ENCODE data around the gene CRIM1. TPM values are rescaled to one million over a fixed set of nuclear protein-coding genes. Genes with fewer than 3 reads are reported as not detected.

Gene CRIM1
- total RNA-seq, 4 donors from 2014 or later: 140 to 429 (median 201) TPM

- Histone ChIP-seq H3K27ac (replicated peaks in 1 of 4) (no peak overlapping the region), H3K9me3 (no peaks in the 10 kb centered on the region), H3K36me3 (peaks cover 0 to 20% (median 5%) of the 10 kb centered on the region in 4 donors), H3K27me3 (no peaks in the 10 kb centered on the region), H3K4me1 (peaks cover 20 to 52% (median 51%) of the 10 kb centered on the region in 4 donors), H3K4me3 (no peak overlapping the region)
- WGBS: 50% methylated on average over 2 of the region's 2 CpGs
- DNase-seq (ENCODE audit: extremely low spot score): no peak
- no peak for TF ChIP-seq POLR2AphosphoS5 (IDR thresholded peaks at IDR 0.05)
- no peak for TF ChIP-seq POLR2A (IDR thresholded peaks at IDR 0.05; ENCODE audit: low read depth)
- TF ChIP-seq EP300 (IDR thresholded peaks at IDR 0.05): no peak
- no peak for TF ChIP-seq CTCF (IDR thresholded peaks at IDR 0.05)
- intact Hi-C loops (cut with DNase I): no loop called here
These were observed 26.9 kb downstream of the CRIM1 start for GRCh38 chr2:36382472-36382871.

- H3K27ac ChIP-seq (replicated peaks in 1 of 4): no peak overlapping the region
- intact Hi-C loops (cut with DNase I): no loop called here
- H3K36me3 ChIP-seq: peaks cover 0 to 20% (median 5%) of the 10 kb centered on the region in 4 donors
These were observed 28.1 kb downstream of the CRIM1 start for GRCh38 chr2:36383726-36384125.

GRCh38 chr2:36384454-36384853 is 28.9 kb downstream of the CRIM1 start:
- WGBS: 89% methylated on average over 2 of the region's 2 CpGs

More at GRCh38 chr2:36383726-36384125, 28.1 kb downstream of the CRIM1 start:
- DNase-seq (ENCODE audit: extremely low spot score): no peak
- Histone ChIP-seq H3K9me3 (no peaks in the 10 kb centered on the region), H3K27me3 (no peaks in the 10 kb centered on the region), H3K4me3 (no peak overlapping the region), H3K4me1 (peaks cover 26 to 60% (median 57%) of the 10 kb centered on the region in 4 donors)
- WGBS: 97% methylated on average over 4 of the region's 4 CpGs
- TF ChIP-seq CTCF (IDR thresholded peaks at IDR 0.05) (no peak), POLR2A (IDR thresholded peaks at IDR 0.05; ENCODE audit: low read depth) (no peak), EP300 (IDR thresholded peaks at IDR 0.05) (no peak), POLR2AphosphoS5 (IDR thresholded peaks at IDR 0.05) (no peak)

GRCh38 chr2:36385603-36386002 is 30.0 kb downstream of the CRIM1 start:
- peaks cover 32 to 67% (median 60%) of the 10 kb centered on the region in 4 donors for H3K4me1 ChIP-seq
- WGBS: 89% methylated on average over 3 of the region's 3 CpGs
- H3K27me3 ChIP-seq: no peaks in the 10 kb centered on the region
- intact Hi-C loops (cut with DNase I): no loop called here
- H3K9me3 ChIP-seq: no peaks in the 10 kb centered on the region
- H3K27ac ChIP-seq (replicated peaks in 1 of 4): no peak overlapping the region
- peaks cover 0 to 12% (median 1%) of the 10 kb centered on the region in 4 donors for H3K36me3 ChIP-seq
- no peak overlapping the region for H3K4me3 ChIP-seq
- no peak for TF ChIP-seq EP300 (IDR thresholded peaks at IDR 0.05)
- no peak for TF ChIP-seq CTCF (IDR thresholded peaks at IDR 0.05)
- no peak for TF ChIP-seq POLR2AphosphoS5 (IDR thresholded peaks at IDR 0.05)
- TF ChIP-seq POLR2A (IDR thresholded peaks at IDR 0.05; ENCODE audit: low read depth): no peak
- DNase-seq (ENCODE audit: extremely low spot score): no peak

More at GRCh38 chr2:36384454-36384853, 28.9 kb downstream of the CRIM1 start:
- no peak for TF ChIP-seq POLR2A (IDR thresholded peaks at IDR 0.05; ENCODE audit: low read depth)
- TF ChIP-seq CTCF (IDR thresholded peaks at IDR 0.05): no peak
- no peak for TF ChIP-seq EP300 (IDR thresholded peaks at IDR 0.05)
- no peak for TF ChIP-seq POLR2AphosphoS5 (IDR thresholded peaks at IDR 0.05)
- Histone ChIP-seq H3K36me3 (peaks cover 0 to 20% (median 5%) of the 10 kb centered on the region in 4 donors), H3K27me3 (no peaks in the 10 kb centered on the region), H3K4me1 (peaks cover 32 to 67% (median 61%) of the 10 kb centered on the region in 4 donors), H3K4me3 (no peak overlapping the region), H3K27ac (replicated peaks in 1 of 4) (no peak overlapping the region), H3K9me3 (no peaks in the 10 kb centered on the region)
- DNase-seq (ENCODE audit: extremely low spot score): no peak
- intact Hi-C loops (cut with DNase I): no loop called here
